Epithelial cell of esophagus (primary cell): ENCODE measurements around the gene OTOP2.

Experiments used
- DNase-seq: peaks from one replicate; pipeline ENCODE4 v3.0.0; 2010; ENCODE audit warnings: low read depth
- H3K4me3 ChIP-seq: 2 replicates; pipeline ENCODE4 v1.5.1; 2011; ENCODE audit warnings: mild to moderate bottlenecking, low read length, control low read depth
- CTCF ChIP-seq: IDR thresholded peaks from 2 replicates; pipeline ENCODE4 v1.5.1; 2011; ENCODE audit warnings: low read depth, mild to moderate bottlenecking, low read length, control low read depth, inconsistent platforms; ENCODE audit not compliant: insufficient read depth; ENCODE audit errors: missing control alignments

OTOP2 gene

GRCh38 chr17:74921769-74922168 is 2.3 kb upstream of the OTOP2 start:
- peak overlapping the region; percentile 29 for H3K4me3 ChIP-seq
- no peak for DNase-seq
- no peak for TF ChIP-seq CTCF

GRCh38 chr17:74922172-74922571 is 1.9 kb upstream of the OTOP2 start:
- DNase-seq = no peak
- H3K4me3 ChIP-seq = peak overlapping the region; percentile 62
- TF ChIP-seq CTCF = no peak

GRCh38 chr17:74922694-74923537 is 1.2 kb upstream of the OTOP2 start, which contains the start of gene USH1G:
USH1G (minus strand) TSS chr17:74923255; CDS start chr17:74923073, 182 bp downstream.
- peak within 1 kb of the TSS; percentile 62 for H3K4me3 ChIP-seq
- DNase-seq = peak; percentile 33
- no peak for TF ChIP-seq CTCF

- H3K4me3 ChIP-seq = peak overlapping the region; percentile 62
These were observed 379 bp upstream of the OTOP2 start for GRCh38 chr17:74923538-74924249.

GRCh38 chr17:74925242-74925641 is 1.2 kb downstream of the OTOP2 start:
- no peak overlapping the region for H3K4me3 ChIP-seq
- TF ChIP-seq CTCF = no peak
- no peak for DNase-seq

More at GRCh38 chr17:74923538-74924249, 379 bp upstream of the OTOP2 start:
- peak; percentile 59 for TF ChIP-seq CTCF
- peak; percentile 63 for DNase-seq

GRCh38 chr17:74928786-74929185 is 4.7 kb downstream of the OTOP2 start:
- no peak overlapping the region for H3K4me3 ChIP-seq
- DNase-seq = no peak
- no peak for TF ChIP-seq CTCF
